HK-2 (cell line): ENCODE data around the gene GFPT2.

ENCODE experiments used
- DNase-seq: peaks from one replicate; pipeline ENCODE4 v3.0.0-alpha.2; 2018; ENCODE audit not compliant: unreplicated experiment

Gene GFPT2

DNA sequence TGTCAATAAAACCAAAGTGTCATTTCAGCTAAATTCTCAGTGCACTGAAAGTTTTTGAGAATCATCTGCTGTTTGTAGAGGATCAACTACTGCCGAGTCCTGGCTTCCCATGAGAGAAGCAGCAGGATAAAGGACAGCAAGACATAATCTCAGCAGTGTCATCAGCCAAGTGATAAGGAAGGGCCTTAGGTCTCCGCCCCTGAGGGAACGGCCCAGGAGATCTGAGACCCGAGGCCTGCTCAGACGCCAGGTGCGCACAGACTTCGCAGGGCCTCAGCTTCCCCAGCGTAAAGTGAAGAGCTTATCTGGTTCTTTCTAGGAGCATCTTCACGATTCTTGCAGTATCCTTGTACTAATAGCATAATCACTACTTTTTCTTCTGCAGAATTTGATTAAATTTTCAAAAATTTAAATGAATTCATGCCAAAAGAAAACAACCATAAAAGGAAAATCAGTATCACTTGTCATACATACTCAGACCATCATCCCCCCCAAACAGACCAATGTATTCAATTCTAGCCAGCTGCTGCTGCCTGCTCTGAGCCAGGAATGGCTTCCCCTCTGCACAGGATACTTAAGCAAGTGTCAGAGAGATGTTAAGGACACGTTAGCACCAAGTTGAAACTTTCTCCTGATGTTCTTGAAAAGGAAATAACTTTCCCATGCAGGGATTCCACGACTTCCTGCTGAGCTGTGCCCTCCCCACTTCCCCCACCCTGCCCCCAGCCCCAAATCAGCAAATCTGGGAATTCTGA, 2.2 kb downstream of the GFPT2 start:
- no peak for DNase-seq

GRCh38 chr5:180350296-180350695, 2.8 kb downstream of the GFPT2 start:
- DNase-seq = no peak

- no peak for DNase-seq
Measured at GRCh38 chr5:180349391-180349790, 3.7 kb downstream of the GFPT2 start.

GRCh38 chr5:180348336-180348735, 4.8 kb downstream of the GFPT2 start:
- no peak for DNase-seq

- no peak for DNase-seq
Measured at GRCh38 chr5:180347702-180348101, 5.4 kb downstream of the GFPT2 start.

GRCh38 chr5:180346358-180346757, 6.8 kb downstream of the GFPT2 start:
- DNase-seq = no peak

- no peak for DNase-seq
Measured at GRCh38 chr5:180345781-180346180, 7.4 kb downstream of the GFPT2 start.

- no peak for DNase-seq
Measured at GRCh38 chr5:180345186-180345585, 8.0 kb downstream of the GFPT2 start.

DNA sequence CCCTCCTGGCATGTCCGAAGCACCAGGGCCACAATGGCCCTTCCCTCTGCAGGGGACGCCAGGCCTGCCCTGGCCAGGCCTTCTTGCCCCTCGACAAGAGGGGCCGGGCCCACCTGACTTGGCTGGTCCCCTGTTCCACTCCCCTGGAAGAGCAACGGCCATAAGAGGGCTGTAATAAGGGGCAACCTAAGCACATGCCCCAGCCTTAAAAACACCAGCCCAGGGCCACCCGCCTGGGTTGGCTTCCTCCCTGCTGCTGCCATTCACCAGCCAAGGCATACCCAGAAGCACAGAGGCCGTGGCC, 8.5 kb downstream of the GFPT2 start:
- no peak for DNase-seq

DNA sequence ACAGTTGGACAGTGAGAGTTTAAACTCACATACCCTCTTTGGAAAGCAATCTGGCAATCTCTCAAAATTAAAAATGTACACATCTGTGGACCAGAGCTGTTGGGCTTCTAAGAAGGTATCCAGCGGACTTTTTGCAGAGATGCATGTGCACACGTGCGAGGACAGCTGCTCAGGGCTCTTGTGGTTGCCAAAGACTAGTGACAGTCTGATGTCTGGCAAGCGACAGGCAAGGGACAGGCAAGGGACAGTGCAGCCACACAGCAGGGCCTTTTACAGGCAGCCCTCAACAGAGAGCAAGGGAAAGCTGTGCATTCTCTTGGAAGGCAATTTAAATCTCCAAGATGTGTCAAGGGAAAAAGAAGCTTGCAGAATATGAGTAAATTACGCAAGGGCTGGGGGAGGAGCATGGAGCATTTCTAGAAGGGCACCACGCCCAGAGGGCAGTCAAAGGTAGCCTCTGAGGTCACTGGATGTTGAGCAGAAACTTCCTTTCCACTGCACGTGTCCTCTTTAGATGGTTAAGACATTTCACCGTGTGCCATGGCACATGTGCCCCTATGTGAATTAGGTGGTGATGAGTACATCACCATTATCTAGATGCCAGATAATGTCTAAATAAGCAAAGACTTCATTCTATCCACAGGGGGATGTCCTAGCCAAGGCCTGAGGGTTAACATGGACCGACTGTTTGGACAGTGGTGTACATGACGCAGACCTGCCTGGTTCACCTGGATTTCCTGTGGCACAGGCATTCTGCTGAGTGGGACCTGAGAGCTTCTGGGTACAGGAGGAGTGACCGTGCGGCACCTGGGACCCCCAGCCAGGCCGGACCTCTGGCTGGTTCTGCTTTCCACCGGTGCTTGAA, 9.1 kb downstream of the GFPT2 start:
- no peak for DNase-seq

DNA sequence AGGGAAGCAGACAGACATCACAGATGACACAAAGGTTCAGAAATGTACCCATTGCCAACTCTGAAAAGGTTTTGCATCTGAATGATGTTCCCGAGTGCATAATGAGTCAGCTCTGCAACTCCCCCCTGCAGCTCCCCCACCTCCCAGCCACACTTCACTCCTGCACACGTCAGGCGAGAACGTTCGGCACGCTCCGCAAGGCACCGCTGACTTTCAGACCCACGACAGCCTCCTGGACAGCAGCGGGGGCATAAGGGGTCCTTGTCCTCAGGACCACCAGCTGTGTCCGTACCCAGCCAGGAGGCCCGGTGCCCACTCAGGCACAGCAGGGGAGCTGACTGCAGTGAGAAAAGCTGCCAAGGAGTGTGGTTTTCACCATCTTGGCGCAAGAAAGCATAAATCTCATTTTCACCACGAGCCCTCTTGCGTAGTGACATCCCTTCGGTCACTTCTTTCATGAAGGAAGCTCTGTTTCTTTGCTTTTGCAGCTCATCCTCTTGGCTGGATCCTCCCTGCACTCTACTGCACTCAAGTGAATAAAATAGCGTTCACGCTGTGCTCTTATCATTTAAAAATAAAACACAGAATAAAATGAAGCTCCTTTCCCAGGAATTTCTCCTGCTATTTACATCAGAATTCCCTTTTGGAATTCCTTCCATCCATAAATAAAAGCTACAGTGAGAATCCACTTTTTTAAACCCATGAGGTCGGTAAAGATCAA, 9.9 kb downstream of the GFPT2 start:
- DNase-seq = no peak

- no peak for DNase-seq
Measured at GRCh38 chr5:180341595-180341994, 11.5 kb downstream of the GFPT2 start.

DNA sequence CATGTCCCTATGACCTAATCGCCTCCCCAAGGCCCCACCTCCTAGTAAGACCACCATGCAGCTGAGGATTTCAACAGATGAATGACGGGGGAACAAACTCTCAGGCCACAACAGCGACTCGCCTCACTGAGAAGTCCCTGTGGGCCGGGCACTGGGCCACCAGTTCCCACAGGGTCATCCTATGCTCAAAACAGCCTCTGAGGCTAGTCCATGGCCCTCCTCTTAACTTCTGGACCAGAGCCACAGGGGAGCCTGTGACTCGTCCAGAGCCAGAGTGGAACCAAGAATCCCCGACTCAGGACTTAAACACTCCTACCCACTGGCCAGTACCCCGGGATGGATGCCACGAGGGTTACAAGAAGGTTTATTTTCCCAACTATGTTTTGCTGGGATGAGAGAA, 12.3 kb downstream of the GFPT2 start:
- no peak for DNase-seq

- DNase-seq = no peak
Measured at GRCh38 chr5:180339583-180340183, 13.5 kb downstream of the GFPT2 start.

DNA sequence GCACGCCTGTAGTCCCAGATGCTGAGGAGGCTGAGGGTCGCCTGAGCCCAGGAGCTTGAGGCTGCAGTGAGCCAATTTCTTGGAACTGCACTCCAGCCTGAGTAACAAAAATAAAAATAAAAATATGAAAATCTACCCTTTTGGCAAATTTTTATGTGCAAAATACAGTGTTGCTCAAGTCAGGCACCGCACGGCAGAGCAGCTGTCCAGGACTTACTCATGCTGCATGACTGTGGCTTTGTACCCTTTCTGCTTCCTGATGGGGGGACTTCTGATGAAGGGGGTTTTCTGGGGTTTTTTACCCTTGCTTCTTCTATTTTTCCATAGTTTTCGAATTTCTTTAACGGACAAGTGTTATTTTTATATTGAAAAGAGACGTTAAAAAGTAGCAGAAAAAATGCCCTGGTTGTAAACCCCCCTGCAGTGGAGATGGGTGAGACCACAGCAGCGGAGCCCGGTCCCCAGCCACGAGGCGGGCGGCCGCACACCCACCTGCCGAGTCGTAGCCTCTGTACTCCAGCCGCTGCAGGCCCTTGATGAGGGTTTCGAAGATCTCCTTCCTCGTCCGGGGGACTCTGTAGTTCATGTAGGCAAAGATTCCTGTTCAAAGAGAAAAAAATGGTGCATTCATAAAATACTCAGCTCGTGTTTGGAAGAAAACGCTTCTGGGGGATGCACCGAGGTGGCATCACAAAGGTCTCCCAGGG, 15.0 kb downstream of the GFPT2 start:
- DNase-seq = no peak

DNA sequence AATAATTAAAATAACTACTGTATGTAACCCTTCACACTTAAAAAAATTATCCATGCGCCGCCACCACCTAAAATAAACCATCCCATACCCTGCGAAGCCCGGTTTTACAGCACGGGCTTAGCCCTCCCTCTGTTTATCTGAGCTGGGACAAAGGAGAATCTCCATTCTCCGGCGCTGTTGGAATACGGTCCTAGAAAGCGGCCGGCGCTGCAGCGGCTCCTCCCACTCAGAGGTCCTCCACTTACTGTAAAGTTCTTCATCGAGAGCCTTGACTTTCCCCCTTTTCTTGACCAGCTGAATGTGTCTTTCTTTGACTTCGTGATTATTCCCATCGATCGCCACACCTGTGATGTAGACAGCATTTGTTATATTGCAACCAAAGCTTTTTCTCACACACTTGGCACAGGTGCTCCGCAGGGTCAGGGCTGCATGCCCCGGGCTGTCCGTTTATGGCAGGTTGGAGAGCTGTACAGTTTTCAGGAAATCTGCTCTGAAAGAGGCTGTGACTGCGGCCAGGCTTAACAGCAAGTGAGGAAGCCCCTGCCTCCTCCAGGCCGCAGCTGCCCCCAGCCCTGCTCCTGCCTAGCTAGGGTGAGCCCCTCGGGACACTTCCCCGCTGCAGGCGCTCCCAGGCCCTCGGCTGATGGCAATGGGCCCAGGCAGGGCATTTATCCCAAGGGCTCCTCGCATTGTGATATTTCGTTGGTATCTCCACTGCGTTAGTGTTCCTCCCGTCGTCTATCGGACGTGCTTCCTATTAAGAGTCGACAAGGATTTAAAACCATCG, 16.7 kb downstream of the GFPT2 start:
- no peak for DNase-seq

DNA sequence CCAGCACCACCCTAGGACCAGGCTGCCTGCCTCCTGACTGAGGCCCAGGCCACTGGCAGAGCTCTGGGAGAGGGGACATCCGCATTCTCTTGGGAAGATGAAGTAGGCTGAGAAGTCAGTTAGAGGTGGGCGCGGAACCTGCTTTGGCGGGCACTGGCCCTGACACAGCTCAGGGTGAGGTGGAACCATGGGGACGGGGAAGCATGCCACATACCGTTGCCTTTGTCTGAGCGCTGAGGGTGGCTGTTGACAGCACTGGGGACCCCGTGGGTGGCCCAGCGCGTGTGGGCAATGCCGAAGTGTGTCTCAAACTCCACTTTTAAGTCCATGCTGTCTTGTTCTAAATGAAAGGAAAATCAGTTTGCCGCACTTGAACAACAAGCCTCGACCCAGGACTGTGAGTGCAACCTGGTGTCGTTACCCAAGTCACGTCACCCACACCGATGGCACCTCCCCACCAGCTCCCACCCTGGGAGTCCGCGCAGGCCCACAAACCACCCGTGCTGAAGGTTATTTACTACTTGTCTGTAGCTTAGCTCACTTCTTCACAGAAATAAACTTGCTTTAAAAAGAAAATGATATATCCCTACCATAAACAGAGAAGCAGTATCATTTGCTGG, 17.4 kb downstream of the GFPT2 start:
- no peak for DNase-seq

DNA sequence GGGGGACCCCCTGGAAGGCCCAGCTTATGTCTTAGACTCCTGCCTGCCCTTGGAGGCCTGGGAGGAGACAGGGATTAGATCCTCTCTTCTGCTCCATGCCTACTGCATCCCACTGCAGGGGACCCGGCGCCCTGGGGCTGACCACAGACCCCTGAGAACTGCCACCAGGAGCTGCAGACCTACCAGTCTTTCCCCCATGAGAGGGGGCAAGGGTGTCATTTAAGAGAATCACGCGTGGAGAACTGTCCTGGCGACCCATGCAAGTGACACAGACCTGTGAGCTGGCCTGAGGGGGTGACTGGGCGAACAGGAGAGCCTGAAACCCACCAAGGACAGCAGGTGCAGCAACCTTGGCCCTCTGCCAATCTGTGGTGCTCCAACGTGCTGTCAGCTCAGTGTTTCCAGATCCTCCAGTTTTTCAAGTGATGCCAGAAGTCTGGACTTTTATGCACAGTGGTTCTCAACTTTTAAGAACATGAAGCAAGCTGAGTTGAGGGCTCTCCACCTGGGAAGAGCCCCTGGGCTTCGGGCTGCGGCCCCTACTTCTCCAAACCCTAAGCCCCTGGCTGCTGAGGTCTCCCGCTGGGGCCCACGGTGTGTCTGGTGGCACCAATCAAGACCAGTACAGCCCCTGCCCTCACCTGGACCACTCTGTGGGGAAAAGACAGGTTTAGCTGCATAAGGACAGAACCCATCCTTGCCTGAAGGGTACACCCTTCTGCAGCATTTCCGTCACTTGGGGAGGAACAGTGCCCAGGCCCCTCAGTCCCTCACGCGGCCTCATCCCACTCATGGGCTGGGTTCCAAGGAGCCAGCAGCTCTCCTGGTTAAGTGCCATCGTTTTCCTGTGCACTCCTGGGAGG, 18.2 kb downstream of the GFPT2 start:
- DNase-seq = no peak

DNA sequence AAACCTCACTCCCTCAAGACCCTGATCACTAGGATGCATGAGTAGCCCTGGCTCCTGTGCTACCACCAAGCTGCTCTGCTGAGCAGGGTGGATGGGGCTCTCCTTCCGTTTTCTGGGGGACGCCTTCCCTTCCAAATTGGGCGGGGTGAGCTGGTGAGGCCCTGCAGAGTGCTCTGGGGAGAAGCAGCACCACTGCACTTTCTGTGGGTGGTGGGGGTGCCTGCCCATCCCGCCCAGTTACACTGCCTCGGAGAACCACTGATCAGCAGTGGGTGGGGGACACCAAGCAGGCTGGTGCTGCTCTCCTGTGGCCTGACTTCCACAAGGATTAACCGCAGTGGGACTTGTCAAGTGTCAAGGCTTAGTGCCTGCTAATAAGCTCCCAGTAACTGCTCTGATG, 19.0 kb downstream of the GFPT2 start:
- DNase-seq = no peak
